ENCODE measurements around the gene SP140. TPM values are rescaled to one million over a fixed set of nuclear protein-coding genes. Genes with fewer than 3 reads are reported as not detected.

The SP140 gene
- total RNA-seq: 0.74 and 2.0 TPM in 2 replicates

GRCh38 chr2:230225486-230225885 is at the start of gene SP140:
SP140 (plus strand) TSS chr2:230225736; CDS start chr2:230225845, 109 bp downstream.

GRCh38 chr2:230219419-230220331 is 5.9 kb upstream of the SP140 start, which contains the start of gene SP110:
SP110 (minus strand) TSS chr2:230219984; CDS start chr2:230216927, 3,057 bp downstream.

GRCh38 chr2:230326453-230327417 is 101.2 kb downstream of the SP140 start, which contains the start of gene SP140L:
SP140L (plus strand) TSS chr2:230327193; CDS start chr2:230327270, 77 bp downstream.

Other genes starting within 250 kb of the SP140 start
- gene SLC16A14, start 156.8 kb upstream of the SP140 start, total RNA-seq: 0.89 and 1.0 TPM in 2 replicates
- 3.7 and 12.3 TPM in 2 replicates for gene SP110, start 5.8 kb upstream of the SP140 start, total RNA-seq
- 4.0 and 4.9 TPM in 2 replicates for gene SP140L, start 101.5 kb downstream of the SP140 start, total RNA-seq
- gene SP100, start 190.5 kb downstream of the SP140 start, total RNA-seq: 41.4 and 49.5 TPM in 2 replicates